Measurements from ENCODE around the gene BMPR1A. TPM values are rescaled to one million over a fixed set of nuclear protein-coding genes. Genes with fewer than 3 reads are reported as not detected.

The BMPR1A gene
- total and polyA plus RNA-seq, 4 experiments from 2014 or later: 4.7 to 21.0 (median 10.4) TPM

- H3K27me3 ChIP-seq (ENCODE audit: insufficient read depth, low read length): no peaks in the 10 kb centered on the region
- peaks cover 0 to 3% (median 0%) of the 10 kb centered on the region in 8 donors for H3K9me3 Mint-ChIP-seq
- DNase-seq: no peak
- H3K4me3 Mint-ChIP-seq: peak overlapping the region; percentile 9 to 96 (median 30)
- no peak overlapping the region for H3K27ac ChIP-seq (ENCODE audit: low read depth, low read length)
- peaks cover 33 to 51% (median 39%) of the 10 kb centered on the region in 4 donors for H3K4me1 Mint-ChIP-seq
- H3K36me3 ChIP-seq (ENCODE audit: insufficient read depth, low read length): no peaks in the 10 kb centered on the region
- ChIA-PET POLR2A (ENCODE audit: partially characterized antibody) (interaction anchor here (4.8 kb wide), 1 partner anchor 47 kb away, joined by 22 read pairs; no protein-coding TSS in a partner anchor), CTCF (ENCODE audit: partially characterized antibody) (interaction anchor here (1.8 kb wide), 1 partner anchor 180 kb away, joined by 11 read pairs; no protein-coding TSS in a partner anchor)
- H3K4me1 ChIP-seq (ENCODE audit: insufficient read depth, low read length): peaks cover 24% of the 10 kb centered on the region
- peaks cover 0 to 6% of the 10 kb centered on the region in 2 donors for H3K36me3 Mint-ChIP-seq
- H3K4me3 ChIP-seq (ENCODE audit: low read length in 2 of 2): no peak overlapping the region
- intact Hi-C loops (cut with micrococcal nuclease): no loop called here
- no peaks in the 10 kb centered on the region for H3K27me3 Mint-ChIP-seq
- H3K27ac Mint-ChIP-seq: peak overlapping the region in 1 of 7 donors; percentile 13
- H3K9me3 ChIP-seq (ENCODE audit: control insufficient read depth in 1 of 2, low read length in 2 of 2): no peaks in the 10 kb centered on the region
Measured at GRCh38 chr10:86759073-86759672, 2.8 kb downstream of the BMPR1A start.

GRCh38 chr10:86763404-86763803 is 7.0 kb downstream of the BMPR1A start:
- Histone ChIP-seq H3K27me3 (ENCODE audit: insufficient read depth, low read length) (no peaks in the 10 kb centered on the region), H3K4me1 (ENCODE audit: insufficient read depth, low read length) (peaks cover 12% of the 10 kb centered on the region), H3K4me3 (ENCODE audit: low read length in 2 of 2) (no peak overlapping the region), H3K9me3 (ENCODE audit: control insufficient read depth in 1 of 2, low read length in 2 of 2) (no peaks in the 10 kb centered on the region), H3K36me3 (ENCODE audit: insufficient read depth, low read length) (no peaks in the 10 kb centered on the region), H3K27ac (ENCODE audit: low read depth, low read length) (no peak overlapping the region)
- CTCF ChIA-PET (ENCODE audit: partially characterized antibody): no interaction called here
- H3K9me3 Mint-ChIP-seq: no peaks in the 10 kb centered on the region
- POLR2A ChIA-PET (ENCODE audit: partially characterized antibody): no interaction called here
- no peaks in the 10 kb centered on the region for H3K36me3 Mint-ChIP-seq
- H3K4me1 Mint-ChIP-seq: peaks cover 26 to 37% (median 31%) of the 10 kb centered on the region in 4 donors
- no peak for DNase-seq
- intact Hi-C loops (cut with micrococcal nuclease): no loop called here
- H3K27me3 Mint-ChIP-seq: no peaks in the 10 kb centered on the region
- H3K27ac Mint-ChIP-seq: no peak overlapping the region
- no peak overlapping the region for H3K4me3 Mint-ChIP-seq

- CTCF ChIA-PET (ENCODE audit: partially characterized antibody): no interaction called here
- H3K27me3 Mint-ChIP-seq: no peaks in the 10 kb centered on the region
Measured at GRCh38 chr10:86765548-86765947, 9.1 kb downstream of the BMPR1A start.

GRCh38 chr10:86768412-86769062 is 12.1 kb downstream of the BMPR1A start:
- POLR2A ChIA-PET (ENCODE audit: partially characterized antibody): no interaction called here
- H3K36me3 Mint-ChIP-seq: no peaks in the 10 kb centered on the region
- intact Hi-C loops (cut with micrococcal nuclease): no loop called here

More at GRCh38 chr10:86765548-86765947, 9.1 kb downstream of the BMPR1A start:
- Histone ChIP-seq H3K27ac (ENCODE audit: low read depth, low read length) (no peak overlapping the region), H3K4me3 (ENCODE audit: low read length in 2 of 2) (no peak overlapping the region), H3K4me1 (ENCODE audit: insufficient read depth, low read length) (peaks cover 7% of the 10 kb centered on the region), H3K9me3 (ENCODE audit: control insufficient read depth in 1 of 2, low read length in 2 of 2) (no peaks in the 10 kb centered on the region), H3K36me3 (ENCODE audit: insufficient read depth, low read length) (no peaks in the 10 kb centered on the region), H3K27me3 (ENCODE audit: insufficient read depth, low read length) (no peaks in the 10 kb centered on the region)
- H3K4me1 Mint-ChIP-seq: peaks cover 22 to 43% (median 33%) of the 10 kb centered on the region in 4 donors
- POLR2A ChIA-PET (ENCODE audit: partially characterized antibody): no interaction called here
- peak overlapping the region in 1 of 7 donors; percentile 5 for H3K27ac Mint-ChIP-seq
- DNase-seq: no peak
- peaks cover 0 to 1% (median 0%) of the 10 kb centered on the region in 8 donors for H3K9me3 Mint-ChIP-seq
- intact Hi-C loops (cut with micrococcal nuclease): no loop called here
- H3K4me3 Mint-ChIP-seq: no peak overlapping the region
- H3K36me3 Mint-ChIP-seq: no peaks in the 10 kb centered on the region

GRCh38 chr10:86769991-86770390 is 13.6 kb downstream of the BMPR1A start:
- H3K4me3 ChIP-seq (ENCODE audit: low read length in 2 of 2): no peak overlapping the region
- H3K4me1 ChIP-seq (ENCODE audit: insufficient read depth, low read length): peaks cover 8% of the 10 kb centered on the region
- ChIA-PET CTCF (ENCODE audit: partially characterized antibody) (interaction anchor here (0.6 to 1.1 kb wide), 2 partner anchors 16 to 81 kb away, joined by 3 read pairs; no protein-coding TSS in a partner anchor), POLR2A (ENCODE audit: partially characterized antibody) (interaction anchor here (2.0 kb wide), 1 partner anchor 14 kb away, joined by 5 read pairs; the partner anchor contains the start of gene BMPR1A)
- no peak for DNase-seq
- H3K9me3 ChIP-seq (ENCODE audit: control insufficient read depth in 1 of 2, low read length in 2 of 2): no peaks in the 10 kb centered on the region
- intact Hi-C loops (cut with micrococcal nuclease): no loop called here
- no peak overlapping the region for H3K27ac ChIP-seq (ENCODE audit: low read depth, low read length)
- H3K36me3 ChIP-seq (ENCODE audit: insufficient read depth, low read length): no peaks in the 10 kb centered on the region
- no peaks in the 10 kb centered on the region for H3K27me3 ChIP-seq (ENCODE audit: insufficient read depth, low read length)
- Mint-ChIP-seq H3K9me3 (peaks cover 0 to 1% (median 0%) of the 10 kb centered on the region in 8 donors), H3K4me1 (peaks cover 16 to 32% (median 26%) of the 10 kb centered on the region in 4 donors), H3K27me3 (no peaks in the 10 kb centered on the region), H3K4me3 (no peak overlapping the region), H3K36me3 (no peaks in the 10 kb centered on the region), H3K27ac (no peak overlapping the region)

More at GRCh38 chr10:86768412-86769062, 12.1 kb downstream of the BMPR1A start:
- H3K36me3 ChIP-seq (ENCODE audit: insufficient read depth, low read length): no peaks in the 10 kb centered on the region
- Mint-ChIP-seq H3K9me3 (peaks cover 0 to 1% (median 0%) of the 10 kb centered on the region in 8 donors), H3K27me3 (no peaks in the 10 kb centered on the region), H3K4me1 (peaks cover 16 to 36% (median 24%) of the 10 kb centered on the region in 4 donors), H3K4me3 (no peak overlapping the region), H3K27ac (peak overlapping the region in 1 of 7 donors; percentile 19)
- H3K9me3 ChIP-seq (ENCODE audit: control insufficient read depth in 1 of 2, low read length in 2 of 2): no peaks in the 10 kb centered on the region
- no peak for DNase-seq
- H3K4me1 ChIP-seq (ENCODE audit: insufficient read depth, low read length): peaks cover 8% of the 10 kb centered on the region
- H3K27ac ChIP-seq (ENCODE audit: low read depth, low read length): no peak overlapping the region
- CTCF ChIA-PET (ENCODE audit: partially characterized antibody): no interaction called here
- H3K27me3 ChIP-seq (ENCODE audit: insufficient read depth, low read length): no peaks in the 10 kb centered on the region
- no peak overlapping the region for H3K4me3 ChIP-seq (ENCODE audit: low read length in 2 of 2)

GRCh38 chr10:86770412-86770960 is 14.1 kb downstream of the BMPR1A start:
- peaks cover 19 to 32% (median 26%) of the 10 kb centered on the region in 4 donors for H3K4me1 Mint-ChIP-seq
- Histone ChIP-seq H3K9me3 (ENCODE audit: control insufficient read depth in 1 of 2, low read length in 2 of 2) (no peaks in the 10 kb centered on the region), H3K4me1 (ENCODE audit: insufficient read depth, low read length) (peaks cover 8% of the 10 kb centered on the region), H3K27me3 (ENCODE audit: insufficient read depth, low read length) (no peaks in the 10 kb centered on the region), H3K36me3 (ENCODE audit: insufficient read depth, low read length) (no peaks in the 10 kb centered on the region), H3K4me3 (ENCODE audit: low read length in 2 of 2) (no peak overlapping the region), H3K27ac (ENCODE audit: low read depth, low read length) (no peak overlapping the region)
- H3K27ac Mint-ChIP-seq: no peak overlapping the region
- H3K36me3 Mint-ChIP-seq: no peaks in the 10 kb centered on the region
- no peak for DNase-seq
- POLR2A ChIA-PET (ENCODE audit: partially characterized antibody): interaction anchor here (2.0 kb wide), 1 partner anchor 14 kb away, joined by 5 read pairs; the partner anchor contains the start of gene BMPR1A
- no peak overlapping the region for H3K4me3 Mint-ChIP-seq
- H3K27me3 Mint-ChIP-seq: no peaks in the 10 kb centered on the region
- CTCF ChIA-PET (ENCODE audit: partially characterized antibody): interaction anchor here (0.6 to 1.1 kb wide), 2 partner anchors 17 to 82 kb away, joined by 3 read pairs; no protein-coding TSS in a partner anchor
- H3K9me3 Mint-ChIP-seq: peaks cover 0 to 1% (median 0%) of the 10 kb centered on the region in 8 donors
- intact Hi-C loops (cut with micrococcal nuclease): no loop called here

GRCh38 chr10:86773498-86773897 is 17.1 kb downstream of the BMPR1A start:
- no peaks in the 10 kb centered on the region for H3K27me3 Mint-ChIP-seq
- POLR2A ChIA-PET (ENCODE audit: partially characterized antibody): no interaction called here
- CTCF ChIA-PET (ENCODE audit: partially characterized antibody): no interaction called here

More at GRCh38 chr10:86773498-86773897, 17.1 kb downstream of the BMPR1A start:
- peaks cover 8% of the 10 kb centered on the region for H3K4me1 ChIP-seq (ENCODE audit: insufficient read depth, low read length)
- no peak overlapping the region for H3K4me3 ChIP-seq (ENCODE audit: low read length in 2 of 2)
- H3K27me3 ChIP-seq (ENCODE audit: insufficient read depth, low read length): no peaks in the 10 kb centered on the region
- H3K36me3 ChIP-seq (ENCODE audit: insufficient read depth, low read length): no peaks in the 10 kb centered on the region
- H3K9me3 Mint-ChIP-seq: peaks cover 0 to 1% (median 0%) of the 10 kb centered on the region in 8 donors
- H3K36me3 Mint-ChIP-seq: peaks cover 1 to 4% of the 10 kb centered on the region in 2 donors
- H3K27ac Mint-ChIP-seq: no peak overlapping the region
- H3K9me3 ChIP-seq (ENCODE audit: control insufficient read depth in 1 of 2, low read length in 2 of 2): no peaks in the 10 kb centered on the region
- peaks cover 23 to 33% (median 26%) of the 10 kb centered on the region in 4 donors for H3K4me1 Mint-ChIP-seq
- H3K27ac ChIP-seq (ENCODE audit: low read depth, low read length): no peak overlapping the region
- peak in 1 of 5 donors; percentile 9 for DNase-seq
- intact Hi-C loops (cut with micrococcal nuclease): no loop called here
- no peak overlapping the region for H3K4me3 Mint-ChIP-seq

Data from CD4-positive, alpha-beta memory T cell (primary cell).